Measurements from ENCODE around the gene WDR55.
"Not testable (repeated sequence)": the region's sequence is repeated elsewhere in the genome, so short reads cannot be mapped to it uniquely, and the experiment has no call there.

The WDR55 gene

GRCh38 chr5:140664359-140665119 lies at the start of gene WDR55:
Gene WDR55 (plus strand): TSS chr5:140664904. CDS start chr5:140664913, 9 bp downstream.
- DNase-seq (ENCODE audit: low spot score): peak; percentile 94

GRCh38 chr5:140622301-140622700 lies 42.4 kb upstream of the WDR55 start:
- DNase-seq (ENCODE audit: low spot score): no peak

- not testable (repeated sequence) for DNase-seq (ENCODE audit: low spot score)
Measured at GRCh38 chr5:140623061-140623460, 41.6 kb upstream of the WDR55 start.

GRCh38 chr5:140624886-140625285 lies 39.8 kb upstream of the WDR55 start:
- DNase-seq (ENCODE audit: low spot score): not testable (repeated sequence)

GRCh38 chr5:140627972-140628371 lies 36.7 kb upstream of the WDR55 start:
- no peak for DNase-seq (ENCODE audit: low spot score)

GRCh38 chr5:140628711-140629110 lies 36.0 kb upstream of the WDR55 start:
- no peak for DNase-seq (ENCODE audit: low spot score)

GRCh38 chr5:140630292-140631035 lies 34.2 kb upstream of the WDR55 start:
- DNase-seq (ENCODE audit: low spot score): no peak

GRCh38 chr5:140631036-140631417 lies 33.7 kb upstream of the WDR55 start:
- no peak for DNase-seq (ENCODE audit: low spot score)

- no peak for DNase-seq (ENCODE audit: low spot score)
Measured at GRCh38 chr5:140631831-140632365, 32.8 kb upstream of the WDR55 start.

- DNase-seq (ENCODE audit: low spot score): no peak
Measured at GRCh38 chr5:140632366-140633020, 32.2 kb upstream of the WDR55 start.

- DNase-seq (ENCODE audit: low spot score): peak; percentile 47
Measured at GRCh38 chr5:140633021-140633471, 31.7 kb upstream of the WDR55 start, which contains the start of gene CD14. Gene CD14 (minus strand): TSS chr5:140633175. CDS start chr5:140633071, 104 bp downstream.

GRCh38 chr5:140633501-140633900 lies 31.2 kb upstream of the WDR55 start:
- no peak for DNase-seq (ENCODE audit: low spot score)

GRCh38 chr5:140634103-140634502 lies 30.6 kb upstream of the WDR55 start:
- DNase-seq (ENCODE audit: low spot score): no peak

- no peak for DNase-seq (ENCODE audit: low spot score)
Measured at GRCh38 chr5:140635291-140636257, 29.1 kb upstream of the WDR55 start.

GRCh38 chr5:140637371-140638100 lies 27.2 kb upstream of the WDR55 start:
- DNase-seq (ENCODE audit: low spot score): no peak

GRCh38 chr5:140638898-140639147 lies 25.9 kb upstream of the WDR55 start:
- not testable (repeated sequence) for DNase-seq (ENCODE audit: low spot score)

GRCh38 chr5:140639148-140639981 lies 25.3 kb upstream of the WDR55 start, which contains the start of gene TMCO6:
Gene TMCO6 (plus strand): TSS chr5:140639451. CDS start chr5:140639528, 77 bp downstream.
- DNase-seq (ENCODE audit: low spot score): peak; percentile 89

- no peak for DNase-seq (ENCODE audit: low spot score)
Measured at GRCh38 chr5:140641716-140642115, 23.0 kb upstream of the WDR55 start.

GRCh38 chr5:140642718-140643117 lies 22.0 kb upstream of the WDR55 start:
- DNase-seq (ENCODE audit: low spot score): no peak

- DNase-seq (ENCODE audit: low spot score): no peak
Measured at GRCh38 chr5:140647042-140647419, 17.7 kb upstream of the WDR55 start.

All from HuH-7.5 (cell line).